Spleen (tissue), 11 donors: ENCODE measurements around the gene CEP170B. TPM values are rescaled to one million over a fixed set of nuclear protein-coding genes. Genes with fewer than 3 reads are reported as not detected.
A peak's percentile ranks its signal among the peaks of the same experiment; 100 is the strongest.

ENCODE experiments used
- DNase-seq: peaks from one replicate; pipeline ENCODE4 v3.0.0-alpha.2; 2020
- H3K27ac ChIP-seq, 8 donors: fragments of 200-600 bp; sonication (generic) in 7 of 8; 1 replicate in 4 of 8; 2 replicates in 4 of 8; pipeline versions ENCODE4 v1.5.0 to v1.8.0; 2016 to 2021; ENCODE audit warnings: inconsistent platforms in 4 of 8, mild to moderate bottlenecking in 4 of 8, moderate library complexity in 1 of 8
- H3K27me3 ChIP-seq, 7 donors: fragments of 200-600 bp; sonication (generic) in 6 of 7; replicated peaks in 1 of 7; 1 replicate in 4 of 7; 2 replicates in 3 of 7; pipeline versions ENCODE4 v1.5.0 to v1.8.0; 2016 to 2021; ENCODE audit warnings: inconsistent platforms in 3 of 7, mild to moderate bottlenecking in 1 of 7
- H3K36me3 ChIP-seq, 6 donors: fragments of 200-600 bp; sonication (generic) in 5 of 6; 1 replicate in 4 of 6; 2 replicates in 2 of 6; pipeline versions ENCODE4 v1.5.0 to v1.8.0; 2016 to 2021; ENCODE audit warnings: inconsistent platforms in 2 of 6
- H3K4me1 ChIP-seq, 6 donors: fragments of 200-600 bp; sonication (generic) in 5 of 6; 1 replicate in 3 of 6; 2 replicates in 3 of 6; pipeline versions ENCODE4 v1.5.0 to v1.8.0; 2016 to 2021; ENCODE audit warnings: inconsistent platforms in 3 of 6
- H3K4me3 ChIP-seq, 8 donors: fragments of 200-600 bp; sonication (generic) in 7 of 8; 1 replicate in 4 of 8; 2 replicates in 4 of 8; pipeline versions ENCODE4 v1.5.0 to v1.8.0; 2016 to 2021; ENCODE audit warnings: inconsistent platforms in 4 of 8, mild to moderate bottlenecking in 4 of 8, moderate library complexity in 2 of 8
- H3K9me3 ChIP-seq, 8 donors: fragments of 200-600 bp; sonication (generic) in 7 of 8; 1 replicate in 4 of 8; 2 replicates in 4 of 8; pipeline versions ENCODE4 v1.5.0 to v1.8.0; 2016 to 2021; ENCODE audit warnings: inconsistent platforms in 4 of 8
- CTCF ChIP-seq, 11 experiments: fragments of 200-600 bp in 7 of 11; fragments of 450-650 bp in 4 of 11; sonication (generic) in 4 of 11; IDR thresholded peaks in 8 of 11; conservative IDR thresholded peaks in 3 of 11; 1 replicate in 7 of 11; 2 replicates in 4 of 11; pipeline versions ENCODE4 v1.4.0 to v1.8.0; 2016 to 2021; ENCODE audit warnings: antibody characterized with exemption in 11 of 11, inconsistent platforms in 4 of 11, mild to moderate bottlenecking in 1 of 11
- POLR2A ChIP-seq, 3 donors: fragments of 450-650 bp; IDR thresholded peaks; one replicate each; pipeline ENCODE4 v1.5.1; 2017; ENCODE audit warnings: antibody characterized with exemption in 3 of 3, mild to moderate bottlenecking in 1 of 3
- POLR2AphosphoS5 ChIP-seq, 3 donors: sonication (generic); formaldehyde crosslinking; IDR thresholded peaks; one replicate each; pipeline ENCODE4 v1.5.1; 2017; ENCODE audit warnings: antibody characterized with exemption in 3 of 3
- WGBS, 5 donors: extraction: QIAGEN DNeasy Blood & Tissue Kit in 3 of 5; methylation state at CpG; one replicate each; pipeline versions ENCODE4 v1.1.5 to v1.1.7; 2013 to 2018; 5-methylcytosine and 5-hydroxymethylcytosine counted together
- intact Hi-C: fragments of 100-400 bp; cut with DNase I; formaldehyde crosslinking; loops from one replicate; pipeline ENCODE4 v1.15.0; 2023; ENCODE audit warnings: low total_unique reads
- polyA plus RNA-seq, 3 donors: library from polyadenylated mRNA; stranded (reverse); fragments of 200-250 nt; gene quantifications; one replicate each; pipeline ENCODE4 v1.2.1, GENCODE V29; 2013
- total RNA-seq, 7 donors: library from RNA; depleted of rRNA in 3 of 7; stranded (reverse); fragments of >200 nt in 3 of 7; fragmentation: NEBNext Ultra II Directional in 4 of 7; extraction: Animal tissue kit (Norgen Biotek cat#: 25700) in 4 of 7; gene quantifications; one replicate each; pipeline versions ENCODE4 v1.1.0 to v1.2.1, GENCODE V29; 2016 to 2021
- donor health status: healthy with polysubstance abuse.
- donor health status: DM: no; HTN: no; CAD: no; lungs with moderate emphysema.
- donor health status: DM: no; HTN: no; CAD: no.
- donor health status: Bipolar disorder and iron deficiency.
- donor health status: healthy.
- donor health status: DM: no; HTN: no; CAD: no.
- donor health status: DM: yes; HTN: yes; CAD: no.

The CEP170B gene
- total and polyA plus RNA-seq, 10 donors = 0.58 to 12.6 (median 5.7) TPM

- H3K36me3 ChIP-seq = no peaks in the 10 kb centered on the region
- H3K27me3 ChIP-seq = peaks cover 0 to 32% (median 0%) of the 10 kb centered on the region in 7 donors
- DNase-seq = no peak
- peaks cover 0 to 27% (median 16%) of the 10 kb centered on the region in 6 donors for H3K4me1 ChIP-seq
- intact Hi-C loops = no loop called here
- no peaks in the 10 kb centered on the region for H3K9me3 ChIP-seq
- TF ChIP-seq CTCF (IDR thresholded peaks at IDR 0.05 in 8 of 11, conservative IDR thresholded peaks at IDR 0.05 in 3 of 11) (no peak), POLR2AphosphoS5 (IDR thresholded peaks at IDR 0.05) (no peak), POLR2A (IDR thresholded peaks at IDR 0.05) (no peak)
- H3K4me3 ChIP-seq = peak overlapping the region in 7 of 8 donors; percentile 49 to 76 (median 54)
- H3K27ac ChIP-seq = peak overlapping the region in 1 of 8 donors; percentile 67
- 10 to 23% (median 13%) methylated on average over 14 to 41 of the region's 42 CpGs for WGBS, 5 donors
Observed at GRCh38 chr14:104933746-104934733, 69.0 kb downstream of the CEP170B start.

- Histone ChIP-seq H3K27ac (no peak overlapping the region), H3K27me3 (peaks cover 0 to 28% (median 0%) of the 10 kb centered on the region in 7 donors), H3K4me1 (peaks cover 0 to 27% (median 16%) of the 10 kb centered on the region in 6 donors), H3K36me3 (no peaks in the 10 kb centered on the region), H3K4me3 (no peak overlapping the region), H3K9me3 (no peaks in the 10 kb centered on the region)
- WGBS, 5 donors = 65 to 91% (median 77%) methylated on average over 3 of the region's 3 CpGs
- intact Hi-C loops = no loop called here
- TF ChIP-seq POLR2AphosphoS5 (IDR thresholded peaks at IDR 0.05) = no peak
- TF ChIP-seq POLR2A (IDR thresholded peaks at IDR 0.05) = no peak
- no peak for TF ChIP-seq CTCF (IDR thresholded peaks at IDR 0.05 in 8 of 11, conservative IDR thresholded peaks at IDR 0.05 in 3 of 11)
- DNase-seq = no peak
Observed at GRCh38 chr14:104935026-104935650, 70.1 kb downstream of the CEP170B start.

- Histone ChIP-seq H3K4me1 (peaks cover 0 to 27% (median 16%) of the 10 kb centered on the region in 6 donors), H3K27me3 (peaks cover 0 to 28% (median 0%) of the 10 kb centered on the region in 7 donors), H3K9me3 (no peaks in the 10 kb centered on the region), H3K4me3 (no peak overlapping the region), H3K36me3 (no peaks in the 10 kb centered on the region), H3K27ac (no peak overlapping the region)
- intact Hi-C loops = no loop called here
- 39 to 97% (median 68%) methylated on average over 2 of the region's 2 CpGs; no CpG with 5 or more reads in 1 of the 5 donors for WGBS, 5 donors
- DNase-seq = no peak
- TF ChIP-seq POLR2AphosphoS5 (IDR thresholded peaks at IDR 0.05) (no peak), POLR2A (IDR thresholded peaks at IDR 0.05) (no peak), CTCF (IDR thresholded peaks at IDR 0.05 in 8 of 11, conservative IDR thresholded peaks at IDR 0.05 in 3 of 11) (no peak)
Observed at GRCh38 chr14:104935955-104936354, 70.9 kb downstream of the CEP170B start.
